NCI-H146 (cell line): ENCODE measurements around the gene SLAMF7.
"Not testable (repeated sequence)": the region's sequence is repeated elsewhere in the genome, so short reads cannot be mapped to it uniquely, and the experiment has no call there.

Source experiments
- DNase-seq: peaks from one replicate; lab custom pipeline; 2025; lab: John Stamatoyannopoulos, UW

Gene SLAMF7

DNA sequence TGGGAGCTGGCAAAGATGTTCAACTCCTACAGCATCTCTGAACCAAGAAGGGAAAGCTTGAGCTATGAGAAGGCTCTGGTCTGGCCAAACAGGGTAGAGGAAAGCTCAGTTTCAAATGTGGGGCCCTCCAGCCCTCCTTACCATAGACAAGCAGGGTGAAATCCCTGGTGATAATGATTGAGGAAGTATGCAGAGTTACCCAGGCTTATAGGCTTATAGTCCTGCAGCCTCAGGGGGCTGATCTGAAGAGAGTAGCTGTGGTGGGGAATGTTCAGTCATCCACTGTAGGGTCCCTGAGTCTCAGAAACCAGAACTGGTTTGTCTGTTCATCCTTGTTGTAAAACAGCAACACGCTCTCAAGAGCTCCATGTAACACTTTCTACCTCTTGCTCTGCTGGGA lies 37.1 kb downstream of the SLAMF7 start:
- DNase-seq, result no peak

DNA sequence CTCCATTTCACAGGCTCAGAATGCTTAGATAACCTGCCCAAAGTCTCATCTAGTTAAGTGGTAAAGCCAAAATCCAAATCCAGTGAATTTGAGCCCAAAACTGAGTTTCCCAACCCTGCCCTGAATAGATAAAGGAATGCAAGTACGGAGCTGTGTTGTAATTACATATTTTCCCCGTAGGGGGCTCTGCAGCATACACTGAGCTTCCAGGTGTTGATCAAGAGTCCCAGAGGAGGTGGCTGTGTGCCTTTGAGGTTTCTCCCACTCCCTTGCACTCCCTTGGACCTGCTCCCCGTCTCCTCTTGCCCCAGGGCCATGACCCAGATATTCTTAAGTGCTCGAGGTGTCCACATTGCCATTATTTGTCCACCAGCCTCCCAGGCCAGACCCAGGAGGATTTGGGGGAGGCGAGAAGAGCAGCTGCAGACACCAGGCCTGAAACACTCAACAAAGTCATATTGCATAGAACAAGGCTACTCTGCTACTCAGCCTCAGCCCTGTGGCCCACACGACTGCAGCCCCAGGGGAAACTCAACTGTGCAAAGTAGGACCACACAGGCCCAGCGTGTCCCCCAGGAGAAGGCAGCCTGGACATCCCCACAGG lies 38.5 kb downstream of the SLAMF7 start:
- peak; percentile 2 for DNase-seq

DNA sequence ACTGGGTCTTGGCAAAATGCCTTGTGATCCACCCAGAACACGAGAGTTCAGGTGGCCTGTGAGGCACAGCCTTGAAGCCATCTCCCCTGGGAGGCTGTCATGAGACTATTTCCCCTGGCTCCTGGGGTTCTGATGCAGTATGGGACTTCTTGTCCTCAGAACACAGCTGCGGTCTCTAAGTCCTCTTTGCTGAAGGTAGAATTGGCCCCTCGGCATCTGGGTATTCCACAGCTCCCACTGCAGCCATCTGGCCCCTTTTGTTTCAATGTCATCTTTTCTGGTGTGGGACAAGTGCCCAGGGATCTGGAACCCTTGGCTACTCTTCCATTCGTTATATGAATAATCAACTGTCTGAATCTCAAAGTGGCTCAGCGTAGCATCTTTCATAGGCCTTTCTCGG lies 39.9 kb downstream of the SLAMF7 start:
- DNase-seq, result no peak

DNA sequence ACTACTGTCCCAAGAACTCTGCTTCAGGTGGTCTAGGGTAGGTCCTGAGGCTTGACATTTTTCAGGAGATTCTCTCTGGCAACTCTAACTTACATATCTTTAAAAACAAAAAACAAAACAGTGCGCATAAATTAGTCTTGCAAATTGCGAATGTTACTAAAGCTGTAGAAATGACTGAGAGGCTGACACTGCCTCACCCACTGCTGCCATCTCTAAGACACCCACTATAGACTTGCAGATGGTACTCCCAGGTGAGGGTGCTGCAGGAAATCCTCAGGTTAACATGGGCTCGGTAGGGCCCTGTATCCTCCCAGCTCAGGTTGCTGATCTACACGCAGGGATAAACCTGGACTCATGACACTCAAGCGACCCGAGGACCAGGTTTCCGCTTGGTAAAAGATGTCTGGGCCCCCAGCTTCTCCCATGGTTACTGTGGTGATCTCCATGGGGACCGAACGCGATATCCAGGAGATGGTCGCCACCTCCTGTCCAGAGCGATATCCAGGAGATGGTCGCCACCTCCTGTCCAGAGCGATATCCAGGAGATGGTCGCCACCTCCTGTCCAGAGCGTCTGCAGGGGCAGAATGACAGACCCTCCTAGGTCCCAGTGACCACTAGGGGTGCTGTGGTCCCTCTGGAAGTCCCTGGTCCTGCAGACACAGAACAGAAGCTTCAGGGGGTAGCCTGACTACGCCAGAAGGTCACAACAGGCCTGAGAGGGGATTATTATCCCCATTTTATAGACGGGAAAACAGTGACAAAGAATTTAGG lies 40.8 kb downstream of the SLAMF7 start:
- no peak for DNase-seq

DNA sequence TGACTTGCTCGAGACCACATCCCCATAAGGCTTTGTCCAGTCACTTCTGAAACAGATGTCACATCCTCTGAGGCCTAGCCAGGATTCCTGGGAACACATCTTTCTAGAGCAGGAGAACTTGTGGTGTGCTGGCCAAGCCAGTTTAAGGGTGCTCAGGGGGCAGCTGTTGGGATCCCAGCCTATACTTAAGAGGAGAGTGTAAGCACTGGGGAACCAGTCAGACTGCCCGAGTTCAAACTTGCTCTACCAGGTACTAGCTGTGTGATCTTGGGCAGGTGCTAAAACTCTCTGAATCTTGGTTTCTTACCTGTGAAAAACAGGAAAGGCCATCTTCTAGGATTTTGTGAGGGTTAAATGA lies 41.3 kb downstream of the SLAMF7 start:
- no peak for DNase-seq

DNA sequence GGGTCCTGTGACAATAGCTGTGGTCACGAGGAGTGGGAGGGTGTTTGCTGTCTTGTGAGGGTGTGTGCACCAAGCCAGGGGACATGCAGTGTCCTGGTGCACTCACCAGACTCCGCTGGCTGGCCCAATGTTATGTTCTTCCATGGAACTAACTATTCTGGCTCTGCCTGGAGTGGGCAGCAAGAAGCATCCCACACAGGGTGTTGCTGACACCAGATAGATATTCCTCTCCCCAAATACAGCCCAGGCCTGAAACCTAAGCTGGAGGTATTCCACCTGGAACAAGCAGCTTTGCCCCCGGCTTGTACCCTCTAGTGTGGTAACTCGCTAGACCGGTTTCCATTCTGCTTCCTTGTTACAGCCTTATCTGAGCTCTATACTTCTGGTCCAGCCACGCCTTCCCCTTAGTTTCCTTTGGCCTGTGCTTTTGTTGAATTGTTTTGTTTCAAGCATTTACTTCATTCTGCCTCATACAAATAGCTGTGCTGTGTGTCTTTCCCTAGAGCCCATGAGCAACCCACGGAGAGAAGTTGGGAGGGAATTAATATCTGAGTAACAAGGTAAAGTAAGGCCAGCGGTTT lies 42.2 kb downstream of the SLAMF7 start:
- no peak for DNase-seq

DNA sequence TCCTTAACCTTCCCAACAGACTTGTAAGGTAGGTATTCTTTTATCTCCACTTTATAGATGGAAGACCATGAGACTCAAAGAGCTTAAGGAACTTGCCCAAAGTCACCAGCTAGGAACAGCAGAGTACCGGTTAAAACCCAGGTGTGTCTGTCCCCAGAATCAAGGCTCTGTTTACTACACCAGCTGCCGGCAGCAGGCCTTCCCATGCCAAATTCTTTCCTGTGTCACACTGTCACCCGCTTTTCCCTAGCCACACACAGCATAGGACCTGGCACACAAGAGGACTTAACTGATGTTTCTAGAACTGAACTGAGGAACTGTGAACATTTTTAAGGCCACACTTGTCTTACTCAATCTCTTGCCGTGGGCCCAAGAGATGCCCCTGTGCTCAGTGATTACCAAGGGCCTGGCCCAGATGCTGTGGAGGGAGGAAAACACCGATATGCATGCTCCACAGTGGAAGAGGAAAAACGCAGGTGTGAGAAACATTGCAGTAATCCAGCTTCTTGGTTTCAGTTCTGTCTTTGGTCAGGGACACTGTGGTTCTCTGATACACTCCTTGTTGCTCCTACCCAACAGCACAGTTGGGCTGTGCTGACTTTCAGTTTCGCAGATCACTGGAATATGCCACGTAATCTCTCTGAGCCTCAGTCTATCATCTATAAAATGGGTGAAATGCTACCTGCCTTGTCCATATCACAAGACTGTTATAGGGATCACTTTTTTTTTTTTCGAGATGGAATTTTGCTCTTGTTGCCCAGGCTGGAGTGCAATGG lies 43.1 kb downstream of the SLAMF7 start:
- DNase-seq, result no peak

DNA sequence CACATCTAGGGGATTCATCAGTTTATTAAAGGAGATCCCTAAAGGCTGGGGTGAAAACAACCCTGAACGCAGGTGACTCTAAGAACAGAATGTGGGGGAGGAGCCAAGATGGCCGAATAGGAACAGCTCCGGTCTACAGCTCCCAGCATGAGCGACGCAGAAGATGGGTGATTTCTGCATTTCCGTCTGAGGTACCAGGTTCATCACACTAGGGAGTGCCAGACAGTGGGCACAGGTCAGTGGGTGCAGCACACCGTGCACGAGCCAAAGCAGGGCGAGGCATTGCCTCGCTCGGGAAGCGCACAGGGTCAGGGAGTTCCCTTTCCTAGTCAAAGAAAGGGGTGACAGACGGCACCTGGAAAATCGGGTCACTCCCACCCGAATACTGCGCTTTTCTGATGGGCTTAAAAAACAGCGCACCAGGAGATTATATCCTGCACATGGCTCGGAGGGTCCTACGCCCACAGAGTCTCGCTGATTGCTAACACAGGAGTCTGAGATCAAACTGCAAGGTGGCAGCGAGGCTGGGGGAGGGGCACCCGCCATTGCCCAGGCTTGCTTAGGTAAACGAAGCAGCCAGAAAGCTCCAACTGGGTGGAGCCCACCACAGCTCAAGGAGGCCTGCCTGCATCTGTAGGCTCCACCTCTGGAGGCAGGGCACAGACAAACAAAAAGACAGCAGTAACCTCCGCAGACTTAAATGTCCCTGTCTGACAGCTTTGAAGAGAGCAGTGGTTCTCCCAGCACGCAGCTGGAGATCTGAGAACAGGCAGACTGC lies 44.1 kb downstream of the SLAMF7 start:
- DNase-seq, result not testable (repeated sequence)

DNA sequence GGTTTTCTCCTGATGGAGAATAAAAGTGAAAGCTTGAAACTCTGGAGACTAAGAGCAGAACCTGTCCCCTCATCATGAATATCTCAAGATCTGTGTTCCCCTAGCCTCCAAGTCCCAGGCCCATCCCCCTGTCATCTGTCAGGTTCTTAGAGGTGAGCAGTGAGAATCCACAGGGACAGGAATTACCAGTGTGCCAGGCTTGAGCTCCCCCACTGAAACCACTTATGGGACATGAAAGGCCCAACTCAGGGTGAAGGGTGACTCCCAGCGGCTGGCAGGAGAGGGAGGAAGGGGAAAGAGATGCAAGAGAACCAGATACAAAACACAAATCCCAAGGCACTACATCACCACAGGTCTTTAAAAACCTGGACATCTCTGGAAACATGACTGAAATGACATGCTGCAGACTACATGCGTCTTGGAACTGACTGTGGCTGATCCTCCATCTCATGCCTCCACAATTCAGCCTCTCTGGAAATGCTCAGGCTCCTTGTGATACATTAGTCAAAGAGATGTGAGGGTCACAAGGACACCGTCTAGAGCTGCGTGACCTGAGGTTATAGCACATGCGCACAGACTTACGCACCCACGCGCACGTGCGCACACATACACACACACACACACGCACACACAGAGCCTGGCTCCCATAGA lies 50.1 kb downstream of the SLAMF7 start:
- no peak for DNase-seq

DNA sequence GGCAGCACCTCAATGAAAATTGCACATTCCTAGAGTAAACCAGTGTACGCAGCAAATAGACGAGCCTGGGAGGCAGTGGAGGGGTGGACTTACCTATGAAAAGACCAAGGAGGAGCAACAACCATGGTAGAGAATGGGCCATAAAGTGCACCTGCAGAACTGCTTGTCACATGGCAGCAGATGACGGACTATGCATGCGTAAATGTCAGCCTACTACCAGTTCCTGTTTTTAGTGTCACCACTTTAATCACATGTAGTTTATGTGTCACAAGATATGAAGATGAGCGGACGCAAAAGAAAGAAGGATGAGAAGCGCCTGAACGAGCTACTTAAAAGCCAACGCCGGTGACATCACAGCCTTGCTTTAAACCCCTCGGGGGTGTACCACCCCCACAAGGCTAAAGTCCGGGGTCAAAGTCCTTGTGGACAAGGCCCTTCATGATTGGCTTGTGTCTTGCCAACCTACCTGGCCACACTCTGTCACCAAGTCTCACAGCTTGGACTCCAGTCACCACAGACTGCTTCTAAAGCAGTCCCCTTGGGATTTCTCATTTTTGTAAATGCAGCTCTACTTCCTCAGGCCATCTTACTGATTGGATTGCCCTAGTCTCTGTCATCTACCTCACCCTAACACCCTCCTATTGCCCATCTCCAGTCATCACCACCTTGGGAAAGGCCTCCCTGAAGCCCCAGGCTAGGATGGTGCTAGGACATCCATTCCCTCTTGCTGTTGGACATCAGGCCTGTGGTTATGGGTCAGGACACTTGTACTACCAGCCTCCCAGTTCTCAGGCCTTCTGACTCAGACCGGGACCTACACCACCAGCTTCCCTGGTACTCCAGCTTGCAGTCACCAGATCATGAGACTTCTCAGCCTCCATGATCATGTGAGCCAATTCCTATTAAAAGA lies 50.9 kb downstream of the SLAMF7 start:
- DNase-seq, result no peak

DNA sequence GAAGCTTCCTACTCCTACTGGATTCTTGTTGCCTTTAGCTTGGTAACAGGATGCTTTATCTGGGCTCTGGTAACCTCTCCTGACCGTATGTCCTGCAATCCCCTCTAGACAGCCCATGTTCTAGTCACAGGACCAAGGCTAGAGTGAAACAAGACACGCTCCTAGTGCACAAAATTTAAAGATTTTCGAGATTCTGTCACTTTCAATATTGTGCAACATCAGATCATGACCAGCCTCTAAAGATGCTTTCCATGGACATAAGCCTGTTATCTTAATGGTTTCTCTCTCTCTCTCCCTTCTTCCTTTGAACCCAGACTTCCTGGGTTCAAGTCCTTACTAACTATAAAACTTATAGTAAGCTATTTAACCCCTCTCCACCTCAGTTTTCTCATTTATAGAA lies 55.3 kb downstream of the SLAMF7 start:
- DNase-seq, result no peak

DNA sequence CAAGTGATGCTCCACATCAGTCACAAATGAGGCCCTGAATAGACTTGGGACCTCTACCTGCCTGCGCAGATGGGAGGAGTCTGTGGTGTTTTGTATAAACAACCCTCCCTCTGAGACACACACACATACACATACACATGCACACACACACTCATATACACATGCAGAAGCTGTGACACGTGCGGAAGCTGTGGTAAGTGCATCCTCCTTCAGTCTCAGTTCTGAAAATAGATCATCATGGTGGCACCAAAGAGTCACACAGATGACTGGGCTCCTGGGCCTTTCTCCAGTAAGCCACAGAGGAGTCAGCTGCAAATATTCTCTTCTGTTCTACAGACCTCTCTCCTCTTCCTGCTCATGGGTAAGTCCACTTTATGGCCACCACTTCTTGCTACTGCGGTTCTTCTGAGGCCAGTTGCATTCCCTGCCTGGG lies 56.9 kb downstream of the SLAMF7 start, which contains the start of gene LY9:
Gene LY9 (plus strand): TSS at position 224 of the 433 bp plus-strand sequence. CDS start 14 bp downstream, at position 238.
- no peak for DNase-seq

DNA sequence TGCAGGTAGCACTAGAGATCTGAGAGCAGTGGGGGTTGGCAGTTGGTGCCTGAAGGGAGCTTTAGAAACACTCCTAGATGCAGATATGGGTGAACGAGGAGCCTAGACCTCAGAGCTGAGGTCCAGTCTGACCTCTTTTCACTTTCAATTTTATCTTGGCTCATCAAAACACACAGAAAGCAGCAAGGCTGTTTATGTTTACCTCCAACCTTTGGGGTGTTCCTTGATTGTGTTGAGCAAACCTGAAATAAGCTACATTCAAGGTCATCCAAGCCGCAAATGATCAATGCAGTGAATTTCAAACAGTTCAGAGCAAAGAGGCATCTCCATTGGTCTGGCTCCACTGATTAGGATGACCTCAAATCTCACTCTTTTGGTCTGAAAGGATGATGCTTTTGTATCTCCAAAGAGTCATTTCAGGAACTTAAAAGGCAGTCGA lies 58.2 kb downstream of the SLAMF7 start:
- no peak for DNase-seq

DNA sequence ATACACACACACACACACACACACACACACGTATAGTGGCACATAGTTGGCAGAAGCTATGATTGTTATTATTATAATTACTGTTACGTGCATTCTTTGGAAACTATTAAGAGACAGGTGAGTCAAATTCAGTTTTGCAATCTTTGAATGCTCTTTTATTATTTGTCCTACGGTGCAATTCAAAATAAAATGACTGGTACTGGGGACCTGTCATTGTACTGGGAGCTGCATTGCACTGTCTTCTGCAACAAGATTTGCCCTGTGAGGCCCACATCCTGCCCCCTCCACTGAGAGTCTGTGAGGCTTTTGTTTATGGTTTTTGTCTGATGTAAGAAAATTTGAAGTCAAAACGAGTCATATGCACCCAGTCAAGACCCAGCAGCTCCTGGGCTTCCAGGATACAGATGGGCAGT lies 58.8 kb downstream of the SLAMF7 start:
- DNase-seq, result no peak

DNA sequence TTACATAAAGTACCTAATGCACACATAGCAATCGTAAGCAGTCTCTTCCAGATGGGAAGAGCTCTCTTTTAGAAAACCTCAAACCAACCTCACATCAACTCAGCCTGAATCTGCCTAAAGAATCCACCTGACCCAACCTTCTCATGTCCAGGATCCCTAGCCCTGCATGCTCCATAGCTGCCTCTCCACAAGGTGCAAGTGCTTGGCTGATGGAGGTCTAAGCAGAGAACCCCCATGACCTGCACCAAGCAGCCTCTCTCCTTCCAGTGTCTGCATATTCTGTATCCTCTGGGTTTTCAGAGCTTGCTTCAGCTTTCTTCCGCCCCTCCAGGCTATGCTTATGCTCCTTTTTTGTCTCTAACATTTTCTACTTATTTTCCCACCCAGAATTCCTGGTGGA lies 59.4 kb downstream of the SLAMF7 start:
- DNase-seq, result no peak

DNA sequence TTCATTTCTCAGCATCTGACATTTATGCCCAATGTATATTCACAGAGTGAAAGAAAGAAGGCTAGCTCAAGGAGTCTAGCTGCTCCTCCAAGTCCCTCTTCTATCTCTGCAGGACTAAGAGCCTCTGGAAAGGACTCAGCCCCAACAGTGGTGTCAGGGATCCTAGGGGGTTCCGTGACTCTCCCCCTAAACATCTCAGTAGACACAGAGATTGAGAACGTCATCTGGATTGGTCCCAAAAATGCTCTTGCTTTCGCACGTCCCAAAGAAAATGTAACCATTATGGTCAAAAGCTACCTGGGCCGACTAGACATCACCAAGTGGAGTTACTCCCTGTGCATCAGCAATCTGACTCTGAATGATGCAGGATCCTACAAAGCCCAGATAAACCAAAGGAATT lies 60.6 kb downstream of the SLAMF7 start:
- DNase-seq, result no peak

DNA sequence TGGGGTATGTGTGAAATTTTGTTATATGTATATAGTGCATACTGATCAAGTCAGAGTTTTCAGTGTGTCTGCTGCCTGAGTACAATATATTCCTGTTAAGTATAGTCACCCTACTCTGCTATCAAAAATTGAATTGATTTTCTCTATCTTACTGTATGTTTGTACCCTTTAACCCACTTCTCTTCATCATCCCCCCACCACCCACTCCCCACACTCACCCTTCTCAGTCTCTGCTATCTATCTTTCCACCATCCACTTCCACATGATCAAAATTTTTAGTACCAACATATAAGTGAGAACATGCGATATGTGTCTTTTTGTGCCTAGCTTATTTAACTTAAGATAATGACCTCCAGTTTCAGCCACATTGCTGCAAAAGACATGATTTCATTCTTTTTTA lies 61.1 kb downstream of the SLAMF7 start:
- no peak for DNase-seq

DNA sequence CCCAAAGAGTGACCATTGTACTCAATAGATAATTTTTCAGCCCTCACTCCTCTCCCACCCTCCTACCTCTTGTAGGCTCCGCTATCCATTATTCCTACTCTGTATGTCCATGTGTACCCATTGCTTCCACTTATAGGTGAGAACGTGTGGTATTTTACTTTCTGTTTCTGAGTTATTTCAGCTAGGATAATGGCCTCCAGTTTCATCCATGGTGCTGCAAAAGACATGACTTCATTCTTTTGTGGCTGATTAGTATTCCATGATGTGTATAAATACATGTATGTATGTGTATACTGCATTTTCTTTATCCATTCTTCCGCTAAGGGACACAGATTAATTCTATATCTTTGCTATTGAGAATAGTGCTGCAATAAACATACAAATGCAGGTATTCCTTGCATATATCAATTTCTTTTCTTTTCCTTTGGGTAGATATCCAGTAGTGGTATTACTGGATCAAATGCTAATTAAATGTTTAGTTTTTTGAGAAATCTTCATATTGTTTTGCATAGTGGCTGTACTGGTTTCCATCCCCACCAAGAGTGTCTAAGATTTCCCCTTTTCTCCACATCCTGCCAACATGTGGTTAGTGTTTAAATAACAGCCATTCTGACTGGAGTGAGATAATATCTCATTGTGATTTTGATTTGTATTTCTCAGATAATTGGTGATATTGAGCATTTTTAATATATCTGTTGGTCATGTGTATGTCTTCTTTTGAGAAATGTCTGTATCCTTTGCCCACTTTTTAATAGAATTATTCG lies 61.8 kb downstream of the SLAMF7 start:
- no peak for DNase-seq

DNA sequence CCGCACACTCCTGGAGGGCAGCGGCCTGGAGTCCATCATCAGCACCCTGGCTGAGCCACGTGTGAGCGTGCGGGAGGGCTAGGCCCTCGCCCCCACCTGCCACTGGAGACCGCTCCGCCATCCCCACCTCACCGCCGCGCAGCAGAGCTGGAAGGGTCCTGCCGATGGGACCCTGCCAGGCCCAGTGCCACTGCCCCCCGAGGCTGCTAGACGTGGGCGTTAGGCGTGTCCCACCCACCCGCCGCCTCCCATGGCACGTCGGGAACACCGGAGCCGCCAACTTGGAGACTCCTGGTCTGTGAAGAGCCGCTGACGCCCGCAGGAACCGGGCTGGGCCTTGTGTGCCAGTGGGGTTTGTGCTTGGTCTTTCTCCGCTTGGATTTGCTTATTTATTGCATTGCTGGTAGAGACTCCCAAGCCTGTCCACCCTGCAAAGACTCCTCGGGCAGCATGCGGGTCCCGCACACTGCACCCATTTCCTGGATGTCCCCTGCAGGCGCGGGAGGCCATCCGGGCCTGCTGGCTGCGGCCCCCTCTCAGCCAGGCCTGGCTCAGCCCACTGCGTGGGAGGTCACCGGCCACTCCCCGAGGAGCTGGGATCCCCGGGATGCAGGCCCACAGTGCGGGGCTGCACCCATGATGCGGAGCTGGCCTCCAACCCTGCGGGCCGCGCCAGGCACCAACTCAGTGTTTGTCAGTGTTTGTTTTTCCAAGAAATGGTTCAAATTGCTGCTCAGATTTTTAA lies 63.0 kb downstream of the SLAMF7 start:
- DNase-seq, result no peak
